Measurements from ENCODE around the gene NSF.

Gene NSF

DNA sequence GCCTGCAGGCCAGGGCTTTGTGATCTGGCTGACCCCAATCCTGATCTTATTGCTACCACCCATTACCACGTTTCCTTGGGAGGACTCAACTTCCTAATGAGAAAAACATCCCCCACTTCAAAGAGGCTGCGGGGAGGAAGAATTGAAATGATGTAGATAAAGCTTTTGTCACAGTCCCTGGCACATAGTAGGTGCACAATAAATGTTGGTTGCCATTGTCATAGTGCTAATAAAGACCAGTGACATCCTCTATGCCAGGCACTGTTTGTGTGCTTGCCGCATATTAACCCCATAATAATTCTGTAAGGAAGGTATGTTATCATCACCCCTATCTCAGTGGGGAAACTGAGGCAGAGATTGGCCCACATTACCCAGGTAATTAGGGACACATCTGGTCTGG lies 205.6 kb downstream of the NSF start:
- in situ Hi-C loops (cut with HindIII; ENCODE audit: low sequenced_read_pairs): no loop called here
- DNase-seq (ENCODE audit: low read depth): no peak
- H3K4me3 ChIP-seq (ENCODE audit: low read depth, low read length): no peak overlapping the region
- TF ChIP-seq, protein P1, sequence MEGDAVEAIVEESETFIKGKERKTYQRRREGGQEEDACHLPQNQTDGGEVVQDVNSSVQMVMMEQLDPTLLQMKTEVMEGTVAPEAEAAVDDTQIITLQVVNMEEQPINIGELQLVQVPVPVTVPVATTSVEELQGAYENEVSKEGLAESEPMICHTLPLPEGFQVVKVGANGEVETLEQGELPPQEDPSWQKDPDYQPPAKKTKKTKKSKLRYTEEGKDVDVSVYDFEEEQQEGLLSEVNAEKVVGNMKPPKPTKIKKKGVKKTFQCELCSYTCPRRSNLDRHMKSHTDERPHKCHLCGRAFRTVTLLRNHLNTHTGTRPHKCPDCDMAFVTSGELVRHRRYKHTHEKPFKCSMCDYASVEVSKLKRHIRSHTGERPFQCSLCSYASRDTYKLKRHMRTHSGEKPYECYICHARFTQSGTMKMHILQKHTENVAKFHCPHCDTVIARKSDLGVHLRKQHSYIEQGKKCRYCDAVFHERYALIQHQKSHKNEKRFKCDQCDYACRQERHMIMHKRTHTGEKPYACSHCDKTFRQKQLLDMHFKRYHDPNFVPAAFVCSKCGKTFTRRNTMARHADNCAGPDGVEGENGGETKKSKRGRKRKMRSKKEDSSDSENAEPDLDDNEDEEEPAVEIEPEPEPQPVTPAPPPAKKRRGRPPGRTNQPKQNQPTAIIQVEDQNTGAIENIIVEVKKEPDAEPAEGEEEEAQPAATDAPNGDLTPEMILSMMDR (IDR thresholded peaks at IDR 0.05; ENCODE audit: low read depth, low read length, missing control alignments): no peak

DNA sequence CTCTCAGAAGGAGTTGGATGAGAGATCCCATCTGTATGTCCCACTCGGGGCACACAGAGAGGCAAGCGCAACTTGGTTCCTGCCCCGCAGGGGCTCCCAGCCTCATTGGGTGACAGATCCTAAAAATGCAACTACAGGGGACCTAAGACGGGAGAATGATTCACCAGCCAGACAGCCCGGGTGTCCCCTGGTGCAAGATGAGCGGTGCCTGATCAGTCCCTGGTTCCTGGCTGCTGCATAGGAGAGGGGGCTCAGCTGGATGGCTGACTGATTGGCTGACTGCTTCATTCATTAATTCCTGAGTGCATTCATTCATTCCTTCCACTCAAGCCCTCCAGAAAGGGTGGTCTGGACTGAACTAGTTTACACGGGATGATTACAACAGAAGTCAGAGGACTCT lies 206.1 kb downstream of the NSF start:
- TF ChIP-seq, protein P1 (IDR thresholded peaks at IDR 0.05; ENCODE audit: low read depth, low read length, missing control alignments): no peak
- no peak overlapping the region for H3K4me3 ChIP-seq (ENCODE audit: low read depth, low read length)
- in situ Hi-C loops (cut with HindIII; ENCODE audit: low sequenced_read_pairs): no loop called here
- no peak for DNase-seq (ENCODE audit: low read depth)

DNA sequence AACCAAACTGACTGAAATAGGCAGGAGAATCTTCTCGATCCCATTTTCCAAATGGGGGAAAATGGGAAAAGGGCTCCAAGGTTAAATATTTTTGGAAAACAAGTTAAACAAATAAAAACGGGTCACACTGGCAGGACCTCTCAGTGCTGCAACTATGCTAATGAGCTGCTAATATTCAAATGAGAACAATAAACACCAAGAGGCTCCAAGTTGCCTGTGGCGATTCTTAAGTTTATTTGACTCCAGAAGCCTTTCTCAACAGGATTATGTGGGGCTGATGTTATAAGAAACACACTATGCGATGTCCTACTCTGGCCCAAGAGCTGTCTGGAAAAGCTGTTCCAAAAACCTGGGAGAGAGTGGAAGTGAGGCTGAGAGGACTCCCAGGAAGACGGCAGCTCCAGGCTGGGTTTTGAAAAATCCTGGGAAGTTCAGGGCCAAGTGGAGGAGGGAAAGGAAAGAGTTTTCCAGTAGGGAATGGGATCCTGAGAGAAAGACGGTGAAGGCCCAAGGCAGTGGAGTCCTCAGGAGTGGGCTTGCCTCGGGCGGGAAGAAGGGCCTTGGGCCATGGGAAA lies 206.6 kb downstream of the NSF start:
- H3K4me3 ChIP-seq (ENCODE audit: low read depth, low read length): no peak overlapping the region
- TF ChIP-seq, protein P1 (IDR thresholded peaks at IDR 0.05; ENCODE audit: low read depth, low read length, missing control alignments): no peak
- no peak for DNase-seq (ENCODE audit: low read depth)
- in situ Hi-C loops (cut with HindIII; ENCODE audit: low sequenced_read_pairs): no loop called here

DNA sequence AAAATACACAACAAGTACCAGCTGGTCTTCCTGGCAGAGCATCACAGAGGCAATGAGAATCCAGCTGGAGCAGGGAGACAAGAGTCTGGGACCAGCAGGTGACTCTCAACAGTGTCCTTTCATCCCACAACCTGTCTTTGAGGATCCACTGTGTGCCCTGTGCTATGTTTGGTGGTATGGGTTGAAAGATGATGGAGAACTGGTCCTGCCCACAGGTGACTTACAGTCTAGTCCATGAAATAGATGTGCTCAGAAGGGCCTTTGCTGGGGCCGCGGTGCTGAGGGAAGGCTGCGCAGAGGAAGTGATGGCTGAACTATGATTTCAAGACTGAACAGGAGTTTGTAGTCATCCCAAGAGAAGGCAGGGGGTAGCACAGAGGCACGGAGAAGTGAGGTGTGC lies 210.1 kb downstream of the NSF start:
- TF ChIP-seq, protein P1 (IDR thresholded peaks at IDR 0.05; ENCODE audit: low read depth, low read length, missing control alignments): no peak
- in situ Hi-C loops (cut with HindIII; ENCODE audit: low sequenced_read_pairs): no loop called here
- H3K4me3 ChIP-seq (ENCODE audit: low read depth, low read length): no peak overlapping the region
- DNase-seq (ENCODE audit: low read depth): no peak

DNA sequence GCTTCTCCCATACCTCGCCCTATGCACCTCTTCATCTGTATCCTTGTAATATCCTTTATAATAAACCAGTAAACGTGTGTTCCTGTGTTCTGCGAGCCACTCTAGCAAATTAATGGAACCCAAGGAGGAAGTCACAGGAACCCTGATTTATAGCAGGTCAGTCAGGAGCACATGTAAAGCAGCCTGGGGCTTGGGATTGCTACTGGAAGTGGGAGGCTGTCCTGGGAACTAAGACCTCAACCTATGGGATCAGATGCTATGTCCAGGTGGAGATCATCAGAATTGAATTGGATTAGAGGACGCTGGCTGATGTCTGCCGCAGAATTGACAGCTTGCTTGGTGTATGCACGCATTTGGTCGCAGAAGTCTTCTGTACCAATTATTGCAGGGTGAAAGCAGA lies 212.3 kb downstream of the NSF start:
- H3K4me3 ChIP-seq (ENCODE audit: low read depth, low read length): no peak overlapping the region
- DNase-seq (ENCODE audit: low read depth): no peak
- TF ChIP-seq, protein P1 (IDR thresholded peaks at IDR 0.05; ENCODE audit: low read depth, low read length, missing control alignments): no peak
- in situ Hi-C loops (cut with HindIII; ENCODE audit: low sequenced_read_pairs): no loop called here

DNA sequence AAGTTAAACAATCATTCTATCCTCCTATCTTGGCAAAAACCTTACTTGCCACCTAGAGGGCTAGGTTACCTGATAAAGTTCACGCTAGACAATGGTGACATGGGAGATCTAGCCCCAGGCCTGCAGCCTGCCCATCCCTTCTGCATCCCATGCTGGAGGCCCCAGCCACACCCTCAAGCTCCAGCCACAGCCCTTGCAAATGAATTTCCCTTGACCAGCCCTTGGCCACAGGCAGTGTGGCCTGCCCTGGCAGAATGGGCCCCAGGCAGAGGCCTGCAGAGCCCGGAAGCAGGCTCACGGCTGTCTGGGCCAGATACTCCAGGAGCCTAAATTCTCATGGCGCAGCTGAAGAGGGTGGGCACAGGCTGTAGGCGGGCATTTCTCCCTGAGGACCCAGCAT lies 213.1 kb downstream of the NSF start:
- H3K4me3 ChIP-seq (ENCODE audit: low read depth, low read length): no peak overlapping the region
- in situ Hi-C loops (cut with HindIII; ENCODE audit: low sequenced_read_pairs): no loop called here
- DNase-seq (ENCODE audit: low read depth): no peak

More for the DNA sequence above, 213.1 kb downstream of the NSF start:
- TF ChIP-seq, protein P1 (IDR thresholded peaks at IDR 0.05; ENCODE audit: low read depth, low read length, missing control alignments): no peak

All from astrocyte of the cerebellum (primary cell).